Measurements from ENCODE around the gene TLCD1. TPM values are rescaled to one million over a fixed set of nuclear protein-coding genes. Genes with fewer than 3 reads are reported as not detected.

The TLCD1 gene, protein sequence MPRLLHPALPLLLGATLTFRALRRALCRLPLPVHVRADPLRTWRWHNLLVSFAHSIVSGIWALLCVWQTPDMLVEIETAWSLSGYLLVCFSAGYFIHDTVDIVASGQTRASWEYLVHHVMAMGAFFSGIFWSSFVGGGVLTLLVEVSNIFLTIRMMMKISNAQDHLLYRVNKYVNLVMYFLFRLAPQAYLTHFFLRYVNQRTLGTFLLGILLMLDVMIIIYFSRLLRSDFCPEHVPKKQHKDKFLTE
- 1.9 and 4.3 TPM in 2 replicates for total RNA-seq (2013; cell fraction: nucleolus; rRNA removed)
- total RNA-seq (2014; rRNA removed): 8.6 and 10.6 TPM in 2 replicates
- total RNA-seq (2014; rRNA removed; fragmentation: Illumina TruSeq; extraction: Trizol): 7.2 and 7.6 TPM in 2 replicates
- 7.3 and 7.6 TPM in 2 replicates for total RNA-seq (2021)
- polyA plus RNA-seq (2011; ENCODE audit: low read depth): 3.3 TPM
- 2.1 and 4.0 TPM in 2 replicates for polyA plus RNA-seq (2011; rRNA removed)
- polyA plus RNA-seq (2011; cell fraction: cytosol; rRNA removed): 4.1 and 4.2 TPM in 2 replicates
- 5.1 and 5.7 TPM in 2 replicates for polyA plus RNA-seq (2011; cell fraction: nucleus; rRNA removed)
- 5.3 and 8.7 TPM in 2 replicates for polyA plus RNA-seq (2012)
- polyA plus RNA-seq (2014; fragmentation: Illumina TruSeq; extraction: Trizol): 7.8 TPM in 2 replicates
- polyA plus RNA-seq (2014; fragmentation: Nextera tagmentation; extraction: Ambion mirVana): 1 to 10 TPM; 2.9 to 7.1 TPM
- polyA plus RNA-seq (2014; rRNA removed): 13.6 and 14.6 TPM in 2 replicates
- 10 to 100 TPM; 14.9 to 19.8 TPM for polyA plus RNA-seq (2016; fragmentation: Nextera tagmentation; extraction: Ambion mirVana)
- 5.4 and 5.5 TPM in 2 replicates for polyA minus RNA-seq (2011; rRNA and poly(A)+ RNA removed)
- 2.8 and 5.5 TPM in 2 replicates for polyA minus RNA-seq (2011; cell fraction: cytosol; rRNA and poly(A)+ RNA removed)
- 4.8 and 6.9 TPM in 2 replicates for polyA minus RNA-seq (2011; cell fraction: nucleus; rRNA and poly(A)+ RNA removed)
- percentile 48 among the genes with signal in this experiment for Bru-seq, nascent RNA
- BruChase-seq, experiment 1, labeled RNA remaining after a 6-hour chase: percentile 37 among the genes with signal in this experiment
- BruChase-seq, experiment 2, labeled RNA remaining after a 2-hour chase: percentile 42 among the genes with signal in this experiment
- long read RNA-seq, experiment 1, partial matches to known transcripts: 0 of 2 reads
- long read RNA-seq, experiment 1, other reads (novel, unspliced or antisense): 0 of 2 reads
- long read RNA-seq, experiment 2, partial matches to known transcripts: 0 of 2 reads
- long read RNA-seq, experiment 2, other reads (novel, unspliced or antisense): 2 of 2 reads

DNA sequence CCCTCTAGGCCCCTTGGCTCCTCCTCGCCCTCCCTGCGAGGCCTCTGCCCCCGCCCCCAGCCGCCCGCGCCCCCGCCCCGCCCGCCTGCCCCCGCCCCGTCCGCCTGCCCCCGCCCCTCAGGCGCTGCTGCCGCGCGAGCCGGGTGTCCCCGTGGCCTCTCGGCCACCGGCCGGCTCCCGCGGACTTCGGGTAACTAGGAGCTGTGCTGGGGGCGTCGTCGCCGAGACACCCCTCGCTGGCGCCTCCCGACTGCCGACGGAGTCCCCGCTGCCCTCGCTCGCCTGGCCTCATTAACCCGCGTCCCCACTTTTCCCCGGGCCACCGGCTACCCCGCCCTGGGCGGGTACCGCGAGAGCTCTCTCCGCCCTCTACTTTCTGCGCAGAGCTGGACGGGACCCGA lies at the start of gene TLCD1:
Gene TLCD1, minus strand, starts transcription at position 8 of the 401 bp plus-strand sequence. CDS start 136 bp downstream, outside the sequence.
- Histone ChIP-seq H4K20me1 (ENCODE audit: control insufficient read depth, insufficient read depth) (no peaks in the 10 kb centered on the region), H3K4me2 (ENCODE audit: control insufficient read depth, insufficient read depth) (peak within 1 kb of the TSS; percentile 98), H3K4me3 (peak within 1 kb of the TSS; percentile 72), H3K27me3 (replicated peaks in 1 of 2; ENCODE audit: control insufficient read depth in 2 of 2, insufficient read depth in 2 of 2, low read length in 1 of 2) (no peaks in the 10 kb centered on the region), H2AFZ (ENCODE audit: control insufficient read depth, low read depth, low read length) (peak within 1 kb of the TSS; percentile 61), H3K36me3 (ENCODE audit: control insufficient read depth in 2 of 2, insufficient read depth in 2 of 2, low read length in 1 of 2) (peaks cover 12 to 20% of the 10 kb centered on the region in 2 experiments; a peak in 3 of 4 replicates), H3K9me3 (replicated peaks; ENCODE audit: control insufficient read depth, insufficient read depth, low read length) (no peaks in the 10 kb centered on the region), H3K27ac (ENCODE audit: control insufficient read depth, insufficient read depth) (peak within 1 kb of the TSS; percentile 94), H3K9ac (ENCODE audit: control insufficient read depth, insufficient read depth, low read length) (peak within 1 kb of the TSS; percentile 77), H3K79me2 (ENCODE audit: control insufficient read depth, insufficient read depth, low read length) (peaks cover 27% of the 10 kb centered on the region), H3K4me1 (ENCODE audit: control insufficient read depth, insufficient read depth, low read length) (peaks cover 23% of the 10 kb centered on the region)
- ATAC-seq (peak; percentile 27), DNase-seq (ENCODE audit: low read depth, low spot score) (no peak), FAIRE-seq (no peak)
- intact Hi-C loops (cut with micrococcal nuclease; ENCODE audit: unreplicated experiment) (loop anchor here (2.0 to 10.0 kb wide), 5 partner anchors 116 to 389 kb away; partner anchors contain the start of genes DHRS13 and FAM222B), in situ Hi-C loops (cut with MboI) (loop anchor here (25.0 kb wide), 1 partner anchor 1264 kb away; the partner anchor contains the start of gene KSR1)
- CTCF ChIA-PET: interaction anchor here (0.7 to 12.6 kb wide), 35 partner anchors 9 to 391 kb away, joined by 3 to 394 read pairs (median 8); partner anchors contain the start of genes BLTP2, DHRS13, FAM222B and FLOT2
- WGBS (ENCODE audit: insufficient coverage, insufficient replicate concordance, low lambda C conversion rate, missing lambda C conversion rate): under 1% methylated on average over 19 of the region's 49 CpGs
- SMC1A ChIA-PET (ENCODE audit: uncharacterized antibody, unreplicated experiment): interaction anchor here (1.1 to 11.3 kb wide), 18 partner anchors 10 to 391 kb away, joined by 3 to 326 read pairs (median 10); partner anchors contain the start of genes BLTP2, DHRS13, FLOT2 and PHF12
- no TSS peak for BruUV-seq (replicated peaks)
- POLR2A ChIA-PET: interaction anchor here (0.6 to 17.2 kb wide), 21 partner anchors 9 to 415 kb away, joined by 3 to 485 read pairs (median 7); partner anchors contain the start of genes BLTP2, FAM222B, PHF12 and PROCA1
- RAD21 ChIA-PET (ENCODE audit: unreplicated experiment): interaction anchor here (0.6 to 6.8 kb wide), 33 partner anchors 15 to 390 kb away, joined by 3 to 375 read pairs (median 6); partner anchors contain the start of genes BLTP2, DHRS13, PHF12 and PROCA1
- no peak for TF ChIP-seq STAT1 (conservative IDR thresholded peaks at IDR 0.05)
- no peak for TF ChIP-seq BHLHE40 (IDR thresholded peaks at IDR 0.05; ENCODE audit: borderline replicate concordance in 1 of 2, low read depth in 2 of 2, low read length in 1 of 2)
- TF ChIP-seq ZNF24 (IDR thresholded peaks at IDR 0.05): no peak
- no peak for TF ChIP-seq ZBTB33 (IDR thresholded peaks at IDR 0.05)
- peak in 1 of 2 experiments; percentile 59; a peak in 2 of 3 replicates for TF ChIP-seq EGR1 (IDR thresholded peaks at IDR 0.05; ENCODE audit: borderline replicate concordance in 1 of 2, low read depth in 2 of 2, low read length in 2 of 2)
- TF ChIP-seq BRCA1 (IDR thresholded peaks at IDR 0.05; ENCODE audit: low read depth, low read length): peak; percentile 47; the same call in 1 of the 2 replicates
- TF ChIP-seq EED (IDR thresholded peaks at IDR 0.05; ENCODE audit: low read depth): no peak
- no peak for TF ChIP-seq POLR2AphosphoS5 (IDR thresholded peaks at IDR 0.05; ENCODE audit: low read length)
- TF ChIP-seq CREB1 (IDR thresholded peaks at IDR 0.05; ENCODE audit: low read depth): no peak
- 0 out of 2 replicates have a peak, but pooled peaks have one; percentile 50 for TF ChIP-seq CHD2 (IDR thresholded peaks at IDR 0.05; ENCODE audit: borderline replicate concordance, low read depth, low read length)
- TF ChIP-seq, protein P1, sequence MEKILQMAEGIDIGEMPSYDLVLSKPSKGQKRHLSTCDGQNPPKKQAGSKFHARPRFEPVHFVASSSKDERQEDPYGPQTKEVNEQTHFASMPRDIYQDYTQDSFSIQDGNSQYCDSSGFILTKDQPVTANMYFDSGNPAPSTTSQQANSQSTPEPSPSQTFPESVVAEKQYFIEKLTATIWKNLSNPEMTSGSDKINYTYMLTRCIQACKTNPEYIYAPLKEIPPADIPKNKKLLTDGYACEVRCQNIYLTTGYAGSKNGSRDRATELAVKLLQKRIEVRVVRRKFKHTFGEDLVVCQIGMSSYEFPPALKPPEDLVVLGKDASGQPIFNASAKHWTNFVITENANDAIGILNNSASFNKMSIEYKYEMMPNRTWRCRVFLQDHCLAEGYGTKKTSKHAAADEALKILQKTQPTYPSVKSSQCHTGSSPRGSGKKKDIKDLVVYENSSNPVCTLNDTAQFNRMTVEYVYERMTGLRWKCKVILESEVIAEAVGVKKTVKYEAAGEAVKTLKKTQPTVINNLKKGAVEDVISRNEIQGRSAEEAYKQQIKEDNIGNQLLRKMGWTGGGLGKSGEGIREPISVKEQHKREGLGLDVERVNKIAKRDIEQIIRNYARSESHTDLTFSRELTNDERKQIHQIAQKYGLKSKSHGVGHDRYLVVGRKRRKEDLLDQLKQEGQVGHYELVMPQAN (conservative IDR thresholded peaks at IDR 0.05): no peak
- TF ChIP-seq CHD4 (IDR thresholded peaks at IDR 0.05): no peak
- TF ChIP-seq MXI1 (IDR thresholded peaks at IDR 0.05; ENCODE audit: low read depth, low read length): peak; percentile 28

All from GM12878 (cell line).